Activated T-cell treated with anti-CD3 and anti-CD28 coated beads, Interleukin-2, amount 50 U/mL, for 4 hours (primary cell): ENCODE data around the gene PCDHGA6. TPM values are rescaled to one million over a fixed set of nuclear protein-coding genes. Genes with fewer than 3 reads are reported as not detected.
A peak's percentile ranks its signal among the peaks of the same experiment; 100 is the strongest.
"Not testable (repeated sequence)": the region's sequence is repeated elsewhere in the genome, so short reads cannot be mapped to it uniquely, and the experiment has no call there.

ENCODE experiments used
- ATAC-seq, 2 donors: fragments of 200-7000 bp; cut with Tn5 transposase; one replicate each; pipeline ENCODE4 v1.10.0; 2021
- DNase-seq: peaks from one replicate; pipeline ENCODE4 v3.0.0-alpha.2; 2020
- H3K27me3 Mint-ChIP-seq: one replicate; pipeline ENCODE4 v1.8.0; 2021; ENCODE audit warnings: low read depth, mixed read lengths
- H3K36me3 Mint-ChIP-seq: one replicate; pipeline ENCODE4 v1.8.0; 2022; ENCODE audit warnings: mixed read lengths; ENCODE audit not compliant: insufficient read depth
- H3K4me1 Mint-ChIP-seq: one replicate; pipeline ENCODE4 v1.8.0; 2021; ENCODE audit warnings: low read depth, mixed read lengths
- H3K4me3 Mint-ChIP-seq: one replicate; pipeline ENCODE4 v1.8.0; 2021; ENCODE audit warnings: mild to moderate bottlenecking, moderate library complexity, mixed read lengths
- H3K9me3 Mint-ChIP-seq: one replicate; pipeline ENCODE4 v1.8.0; 2021; ENCODE audit warnings: mixed read lengths
- total RNA-seq, 3 donors: library from RNA; stranded (reverse); gene quantifications; one replicate each; pipeline ENCODE4 v1.2.1, GENCODE V29; 2021

Gene PCDHGA6
- total RNA-seq, 3 donors from 2014 or later = 0.13 to 0.27 (median 0.18) TPM

DNA sequence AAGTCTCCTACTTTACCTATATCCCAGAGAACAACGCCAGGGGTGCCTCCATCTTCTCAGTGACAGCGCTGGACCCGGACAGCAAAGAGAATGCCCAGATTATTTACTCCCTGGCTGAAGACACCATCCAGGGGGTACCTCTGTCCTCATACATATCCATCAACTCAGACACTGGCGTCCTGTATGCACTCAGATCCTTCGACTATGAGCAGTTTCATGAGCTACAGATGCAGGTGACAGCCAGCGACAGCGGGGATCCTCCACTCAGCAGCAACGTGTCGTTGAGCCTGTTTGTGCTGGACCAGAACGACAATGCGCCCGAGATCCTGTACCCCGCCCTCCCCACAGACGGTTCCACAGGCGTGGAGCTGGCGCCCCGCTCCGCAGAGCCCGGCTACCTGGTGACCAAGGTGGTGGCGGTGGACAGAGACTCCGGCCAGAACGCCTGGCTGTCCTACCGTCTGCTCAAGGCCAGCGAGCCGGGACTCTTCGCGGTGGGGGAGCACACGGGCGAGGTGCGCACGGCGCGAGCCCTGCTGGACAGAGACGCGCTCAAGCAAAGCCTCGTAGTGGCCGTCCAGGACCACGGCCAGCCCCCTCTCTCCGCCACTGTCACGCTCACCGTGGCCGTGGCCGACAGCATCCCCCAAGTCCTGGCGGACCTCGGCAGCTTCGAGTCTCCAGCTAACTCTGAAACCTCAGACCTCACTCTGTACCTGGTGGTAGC, 41.0 kb downstream of the PCDHGA6 start:
- not testable (repeated sequence) for ATAC-seq, H3K4me3 Mint-ChIP-seq, DNase-seq
- Mint-ChIP-seq H3K4me1 (peaks cover 16% of the 10 kb centered on the region), H3K9me3 (peaks cover 21% of the 10 kb centered on the region), H3K27me3 (peaks cover 79% of the 10 kb centered on the region), H3K36me3 (peaks cover 16% of the 10 kb centered on the region)

DNA sequence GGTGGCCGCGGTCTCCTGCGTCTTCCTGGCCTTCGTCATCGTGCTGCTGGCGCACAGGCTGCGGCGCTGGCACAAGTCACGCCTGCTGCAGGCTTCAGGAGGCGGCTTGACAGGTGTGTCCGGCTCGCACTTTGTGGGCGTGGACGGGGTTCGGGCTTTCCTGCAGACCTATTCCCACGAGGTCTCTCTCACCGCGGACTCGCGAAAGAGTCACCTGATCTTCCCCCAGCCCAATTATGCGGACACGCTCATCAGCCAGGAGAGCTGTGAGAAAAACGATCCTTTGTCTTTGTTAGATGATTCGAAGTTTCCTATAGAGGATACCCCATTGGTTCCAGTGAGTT, 41.6 kb downstream of the PCDHGA6 start:
- Mint-ChIP-seq H3K4me1 (peaks cover 16% of the 10 kb centered on the region), H3K9me3 (peaks cover 22% of the 10 kb centered on the region), H3K36me3 (peaks cover 17% of the 10 kb centered on the region), H3K4me3 (peak overlapping the region; percentile 24), H3K27me3 (peaks cover 78% of the 10 kb centered on the region)
- DNase-seq, ATAC-seq: not testable (repeated sequence)

DNA sequence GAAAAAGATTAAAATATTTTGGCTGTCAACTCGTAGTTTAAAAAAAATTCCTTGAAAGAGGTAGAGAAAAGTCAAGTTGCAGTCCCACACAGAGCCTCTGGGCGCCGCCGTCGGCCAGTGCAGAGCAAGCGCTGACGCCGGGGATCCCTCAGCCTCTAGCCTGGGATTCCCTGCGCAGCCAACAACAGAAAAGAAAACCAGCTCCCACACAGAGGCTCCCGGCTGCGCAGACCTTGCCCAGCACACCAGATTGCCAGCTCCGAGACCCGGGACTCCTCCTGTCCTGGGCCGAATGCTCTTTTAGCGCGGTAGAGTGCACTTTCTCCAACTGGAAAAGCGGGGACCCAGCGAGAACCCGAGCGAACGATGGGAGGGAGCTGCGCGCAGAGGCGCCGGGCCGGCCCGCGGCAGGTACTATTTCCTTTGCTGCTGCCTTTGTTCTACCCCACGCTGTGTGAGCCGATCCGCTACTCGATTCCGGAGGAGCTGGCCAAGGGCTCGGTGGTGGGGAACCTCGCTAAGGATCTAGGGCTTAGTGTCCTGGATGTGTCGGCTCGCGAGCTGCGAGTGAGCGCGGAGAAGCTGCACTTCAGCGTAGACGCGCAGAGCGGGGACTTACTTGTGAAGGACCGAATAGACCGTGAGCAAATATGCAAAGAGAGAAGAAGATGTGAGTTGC, 43.9 kb downstream of the PCDHGA6 start, which contains the start of gene PCDHGB7:
Gene PCDHGB7, plus strand, starts transcription at position 184 of the 679 bp plus-strand sequence. Its CDS starts 183 bp downstream, at position 367.
- not testable (repeated sequence) for DNase-seq
- peaks cover 18% of the 10 kb centered on the region for H3K36me3 Mint-ChIP-seq
- H3K27me3 Mint-ChIP-seq = peaks cover 88% of the 10 kb centered on the region
- peak within 1 kb of the TSS; percentile 66 for H3K4me3 Mint-ChIP-seq
- peaks cover 31% of the 10 kb centered on the region for H3K9me3 Mint-ChIP-seq
- peak; percentile 64 to 72 for ATAC-seq
- peaks cover 16% of the 10 kb centered on the region for H3K4me1 Mint-ChIP-seq

DNA sequence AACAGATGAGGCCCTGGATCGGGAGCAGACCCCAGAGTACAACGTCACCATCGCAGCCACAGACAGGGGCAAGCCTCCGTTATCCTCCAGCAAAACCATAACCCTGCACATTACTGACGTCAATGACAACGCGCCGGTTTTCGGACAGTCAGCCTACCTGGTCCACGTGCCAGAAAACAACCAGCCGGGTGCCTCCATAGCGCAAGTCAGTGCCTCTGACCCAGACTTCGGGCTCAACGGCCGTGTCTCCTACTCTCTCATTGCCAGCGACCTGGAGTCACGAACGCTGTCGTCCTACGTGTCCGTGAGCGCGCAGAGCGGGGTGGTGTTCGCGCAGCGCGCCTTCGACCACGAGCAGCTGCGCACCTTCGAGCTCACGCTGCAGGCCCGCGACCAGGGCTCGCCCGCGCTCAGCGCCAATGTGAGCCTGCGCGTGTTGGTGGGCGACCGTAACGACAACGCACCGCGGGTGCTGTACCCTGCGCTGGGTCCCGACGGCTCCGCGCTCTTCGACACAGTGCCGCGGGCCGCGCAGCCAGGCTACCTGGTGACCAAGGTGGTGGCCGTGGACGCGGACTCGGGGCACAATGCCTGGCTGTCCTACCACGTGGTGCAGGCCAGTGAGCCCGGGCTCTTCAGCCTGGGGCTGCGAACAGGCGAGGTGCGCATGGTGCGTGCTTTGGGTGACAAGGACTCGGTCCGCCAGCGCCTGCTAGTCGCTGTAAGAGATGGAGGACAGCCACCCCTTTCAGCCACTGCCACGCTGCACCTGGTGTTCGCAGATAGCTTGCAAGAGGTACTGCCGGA, 45.6 kb downstream of the PCDHGA6 start:
- Mint-ChIP-seq H3K36me3 (peaks cover 15% of the 10 kb centered on the region), H3K27me3 (peaks cover 81% of the 10 kb centered on the region), H3K4me3 (no peak overlapping the region), H3K9me3 (peaks cover 35% of the 10 kb centered on the region), H3K4me1 (peaks cover 8% of the 10 kb centered on the region)
- no peak for ATAC-seq
- no peak for DNase-seq

DNA sequence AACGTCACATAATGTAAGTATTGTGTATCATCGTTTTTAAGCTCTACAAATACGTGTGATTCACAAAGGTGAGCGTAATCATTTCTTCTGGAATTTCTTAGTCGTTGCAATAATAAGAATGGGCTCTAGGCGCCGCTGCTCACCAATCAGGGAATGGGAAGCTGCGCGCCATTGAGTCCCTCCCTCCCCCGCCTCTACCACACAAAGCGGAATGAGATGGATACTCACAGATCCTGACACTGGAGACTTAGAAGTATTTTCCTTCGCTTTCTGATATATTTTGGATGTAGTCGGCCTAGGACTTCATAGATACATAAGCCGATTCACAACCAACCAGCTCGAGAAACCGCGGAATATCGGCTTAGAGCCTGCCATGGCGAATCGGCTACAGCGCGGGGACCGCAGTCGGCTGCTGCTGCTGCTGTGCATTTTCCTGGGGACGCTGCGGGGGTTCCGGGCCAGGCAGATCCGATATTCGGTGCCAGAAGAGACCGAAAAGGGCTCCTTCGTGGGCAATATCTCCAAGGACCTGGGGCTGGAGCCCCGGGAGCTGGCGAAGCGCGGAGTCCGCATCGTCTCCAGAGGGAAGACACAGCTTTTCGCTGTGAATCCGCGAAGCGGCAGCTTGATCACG, 47.3 kb downstream of the PCDHGA6 start, which contains the start of gene PCDHGA11:
Gene PCDHGA11, plus strand, starts transcription at position 197 of the 634 bp plus-strand sequence. Its CDS starts 177 bp downstream, at position 374.
- peaks cover 14% of the 10 kb centered on the region for H3K36me3 Mint-ChIP-seq
- H3K4me3 Mint-ChIP-seq = peak within 1 kb of the TSS; percentile 71
- ATAC-seq (peak; percentile 50 to 54), DNase-seq (no peak)
- peaks cover 31% of the 10 kb centered on the region for H3K9me3 Mint-ChIP-seq
- H3K4me1 Mint-ChIP-seq = peaks cover 4% of the 10 kb centered on the region
- H3K27me3 Mint-ChIP-seq = peaks cover 77% of the 10 kb centered on the region

DNA sequence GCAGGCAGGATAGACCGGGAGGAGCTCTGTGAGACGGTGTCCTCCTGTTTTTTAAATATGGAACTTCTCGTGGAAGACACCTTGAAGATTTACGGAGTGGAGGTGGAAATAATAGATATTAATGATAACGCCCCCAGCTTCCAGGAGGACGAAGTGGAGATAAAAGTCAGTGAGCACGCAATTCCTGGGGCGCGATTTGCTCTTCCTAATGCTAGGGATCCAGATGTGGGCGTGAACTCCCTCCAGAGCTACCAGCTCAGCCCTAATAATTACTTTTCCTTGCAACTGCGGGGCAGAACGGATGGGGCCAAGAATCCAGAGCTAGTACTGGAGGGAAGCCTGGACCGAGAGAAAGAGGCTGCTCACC, 47.8 kb downstream of the PCDHGA6 start:
- ATAC-seq (no peak), DNase-seq (no peak)
- peaks cover 31% of the 10 kb centered on the region for H3K9me3 Mint-ChIP-seq
- peak overlapping the region; percentile 71 for H3K4me3 Mint-ChIP-seq
- H3K27me3 Mint-ChIP-seq = peaks cover 78% of the 10 kb centered on the region
- H3K4me1 Mint-ChIP-seq = peaks cover 4% of the 10 kb centered on the region
- H3K36me3 Mint-ChIP-seq = peaks cover 14% of the 10 kb centered on the region

DNA sequence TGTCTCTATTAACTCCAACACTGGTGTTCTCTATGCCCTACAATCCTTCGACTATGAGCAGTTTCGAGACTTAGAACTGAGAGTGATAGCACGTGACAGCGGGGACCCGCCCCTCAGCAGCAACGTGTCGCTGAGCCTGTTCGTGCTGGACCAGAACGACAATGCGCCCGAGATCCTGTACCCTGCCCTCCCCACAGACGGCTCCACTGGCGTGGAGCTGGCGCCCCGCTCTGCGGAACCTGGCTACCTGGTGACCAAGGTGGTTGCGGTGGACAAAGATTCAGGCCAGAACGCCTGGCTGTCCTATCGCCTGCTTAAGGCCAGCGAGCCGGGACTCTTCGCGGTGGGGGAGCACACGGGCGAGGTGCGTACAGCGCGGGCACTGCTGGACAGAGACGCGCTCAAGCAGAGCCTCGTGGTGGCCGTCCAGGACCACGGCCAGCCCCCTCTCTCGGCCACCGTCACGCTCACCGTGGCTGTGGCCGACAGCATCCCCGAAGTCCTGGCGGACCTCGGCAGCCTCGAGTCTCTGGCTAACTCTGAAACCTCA, 49.1 kb downstream of the PCDHGA6 start:
- H3K36me3 Mint-ChIP-seq = peaks cover 13% of the 10 kb centered on the region
- DNase-seq (no peak), ATAC-seq (no peak)
- no peak overlapping the region for H3K4me3 Mint-ChIP-seq
- peaks cover 79% of the 10 kb centered on the region for H3K27me3 Mint-ChIP-seq
- peaks cover 3% of the 10 kb centered on the region for H3K4me1 Mint-ChIP-seq
- H3K9me3 Mint-ChIP-seq = peaks cover 33% of the 10 kb centered on the region

DNA sequence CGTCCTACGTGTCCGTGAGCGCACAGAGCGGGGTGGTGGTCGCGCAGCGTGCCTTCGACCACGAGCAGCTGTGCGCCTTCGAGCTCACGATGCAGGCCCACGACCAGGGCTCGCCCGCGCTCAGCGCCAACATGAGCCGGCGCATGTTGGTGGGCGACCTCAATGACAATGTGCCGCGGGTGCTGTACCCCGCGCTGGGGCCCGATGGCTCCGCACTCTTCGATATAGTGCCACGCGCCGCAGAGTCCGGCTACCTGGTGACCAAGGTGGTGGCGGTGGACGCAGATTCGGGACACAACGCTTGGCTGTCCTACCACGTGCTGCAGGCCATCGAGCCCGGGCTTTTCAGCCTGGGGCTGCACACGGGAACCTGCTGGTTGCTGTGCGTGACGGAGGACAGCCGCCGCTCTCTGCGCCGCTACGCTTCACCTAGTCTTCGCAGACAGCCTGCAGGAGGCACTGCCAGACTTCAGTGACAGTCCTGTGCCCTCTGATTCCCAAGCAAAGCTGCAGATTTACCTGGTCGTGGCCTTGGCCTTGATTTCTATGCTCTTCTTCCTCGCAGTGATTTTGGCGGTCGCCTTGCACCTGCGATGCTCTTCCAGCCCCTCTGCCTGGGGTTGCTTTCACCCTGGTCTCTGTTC, 54.2 kb downstream of the PCDHGA6 start:
- Mint-ChIP-seq H3K9me3 (peaks cover 32% of the 10 kb centered on the region), H3K27me3 (peaks cover 74% of the 10 kb centered on the region), H3K4me3 (no peak overlapping the region), H3K36me3 (peaks cover 2% of the 10 kb centered on the region), H3K4me1 (peaks cover 7% of the 10 kb centered on the region)
- no peak for ATAC-seq
- no peak for DNase-seq

Other genes starting within 250 kb of the PCDHGA6 start
- under 1 TPM in 2 of 3 donors, not detected in 1; 0.13 to 0.16 TPM for gene PCDHB5, start 238.7 kb upstream of the PCDHGA6 start, total RNA-seq
- gene PCDHB6, start 223.8 kb upstream of the PCDHGA6 start, total RNA-seq = under 1 TPM in 1 of 3 donors, not detected in 2; 0.05 TPM
- not detected for gene PCDHB7, start 201.2 kb upstream of the PCDHGA6 start, total RNA-seq
- gene PCDHB8, start 196.1 kb upstream of the PCDHGA6 start, total RNA-seq = not detected
- gene PCDHB16, start 191.5 kb upstream of the PCDHGA6 start, total RNA-seq = not detected
- not detected for gene PCDHB9, start 186.7 kb upstream of the PCDHGA6 start, total RNA-seq
- under 1 TPM in 1 of 3 donors, not detected in 2; 0.08 TPM for gene PCDHB10, start 181.5 kb upstream of the PCDHGA6 start, total RNA-seq
- gene PCDHB11, start 174.3 kb upstream of the PCDHGA6 start, total RNA-seq = not detected
- gene PCDHB12, start 165.2 kb upstream of the PCDHGA6 start, total RNA-seq = not detected
- under 1 TPM; 0.08 to 0.16 (median 0.10) TPM for gene PCDHB13, start 160.0 kb upstream of the PCDHGA6 start, total RNA-seq
- under 1 TPM in 2 of 3 donors, not detected in 1; 0.08 TPM for gene PCDHB14, start 150.5 kb upstream of the PCDHGA6 start, total RNA-seq
- gene PCDHB15, start 128.5 kb upstream of the PCDHGA6 start, total RNA-seq = under 1 TPM in 1 of 3 donors, not detected in 2; 0.08 TPM
- under 1 TPM in 1 of 3 donors, not detected in 2; 0.18 TPM for gene SLC25A2, start 69.8 kb upstream of the PCDHGA6 start, total RNA-seq
- gene TAF7, start 53.1 kb upstream of the PCDHGA6 start, total RNA-seq = 10 to 100 TPM; 64.8 to 73.8 (median 70.4) TPM
- gene PCDHGA1, start 43.4 kb upstream of the PCDHGA6 start, total RNA-seq = under 1 TPM; 0.05 to 0.11 (median 0.11) TPM
- under 1 TPM in 1 of 3 donors, not detected in 2; 0.05 TPM for gene PCDHGA2, start 35.1 kb upstream of the PCDHGA6 start, total RNA-seq
- gene PCDHGA3, start 30.1 kb upstream of the PCDHGA6 start, total RNA-seq = not detected
- gene PCDHGB1, start 23.8 kb upstream of the PCDHGA6 start, total RNA-seq = under 1 TPM in 1 of 3 donors, not detected in 2; 0.13 TPM
- under 1 TPM; 0.08 to 0.30 (median 0.08) TPM for gene PCDHGA4, start 18.9 kb upstream of the PCDHGA6 start, total RNA-seq
- under 1 TPM; 0.13 to 0.43 (median 0.40) TPM for gene PCDHGB2, start 13.9 kb upstream of the PCDHGA6 start, total RNA-seq
- gene PCDHGA5, start 9.7 kb upstream of the PCDHGA6 start, total RNA-seq = under 1 TPM; 0.05 to 0.13 (median 0.08) TPM
- gene PCDHGB3, start 3.6 kb upstream of the PCDHGA6 start, total RNA-seq = under 1 TPM; 0.10 to 0.19 (median 0.13) TPM
- gene PCDHGA7, start 8.9 kb downstream of the PCDHGA6 start, total RNA-seq = under 1 TPM in 2 of 3 donors, not detected in 1; 0.08 to 0.11 TPM
- gene PCDHGB4, start 13.8 kb downstream of the PCDHGA6 start, total RNA-seq = under 1 TPM; 0.08 to 0.22 (median 0.20) TPM
- gene PCDHGA8, start 18.7 kb downstream of the PCDHGA6 start, total RNA-seq = not detected
- gene PCDHGB5, start 24.1 kb downstream of the PCDHGA6 start, total RNA-seq = under 1 TPM; 0.26 to 0.91 (median 0.27) TPM
- gene PCDHGA9, start 28.9 kb downstream of the PCDHGA6 start, total RNA-seq = under 1 TPM; 0.13 to 0.18 (median 0.16) TPM
- under 1 TPM; 0.08 to 0.22 (median 0.18) TPM for gene PCDHGB6, start 34.1 kb downstream of the PCDHGA6 start, total RNA-seq
- gene PCDHGA10, start 39.1 kb downstream of the PCDHGA6 start, total RNA-seq = under 1 TPM; 0.25 to 0.68 (median 0.40) TPM
- under 1 TPM in 1 of 3 donors, not detected in 2; 0.15 TPM for gene PCDHGB7, start 43.8 kb downstream of the PCDHGA6 start, total RNA-seq
- under 1 TPM; 0.05 to 0.13 (median 0.05) TPM for gene PCDHGA11, start 47.2 kb downstream of the PCDHGA6 start, total RNA-seq
- under 1 TPM; 0.11 to 0.24 (median 0.20) TPM for gene PCDHGA12, start 56.6 kb downstream of the PCDHGA6 start, total RNA-seq
- gene PCDHGC3, start 102.1 kb downstream of the PCDHGA6 start, total RNA-seq = under 1 TPM; 0.22 to 0.55 (median 0.48) TPM
- not detected for gene PCDHGC4, start 111.1 kb downstream of the PCDHGA6 start, total RNA-seq
- not detected for gene PCDHGC5, start 115.2 kb downstream of the PCDHGA6 start, total RNA-seq
- gene DIAPH1, start 245.1 kb downstream of the PCDHGA6 start, total RNA-seq = 100 to 1,000 TPM; 243 to 289 (median 269) TPM